Mesenteric fat pad (tissue), 1 donor: ENCODE results near the gene RAPGEF6. TPM values are rescaled to one million over a fixed set of nuclear protein-coding genes. Genes with fewer than 3 reads are reported as not detected.
"Not testable (repeated sequence)": the region's sequence is repeated elsewhere in the genome, so short reads cannot be mapped to it uniquely, and the experiment has no call there.

Source experiments
- DNase-seq: peaks from one replicate; pipeline ENCODE4 v3.0.0-alpha.2; 2020; ENCODE audit warnings: low spot score
- total RNA-seq: library from RNA; stranded (reverse); fragmentation: NEBNext Ultra II Directional; extraction: Animal tissue kit (Norgen Biotek cat#: 25700); gene quantifications from one replicate; pipeline ENCODE4 v1.2.1, GENCODE V29; 2021
- donor health status: DM: yes; HTN: yes; CAD: no.

RAPGEF6 gene
- total RNA-seq, 1 donor from 2014 or later, result 18.2 TPM

DNA sequence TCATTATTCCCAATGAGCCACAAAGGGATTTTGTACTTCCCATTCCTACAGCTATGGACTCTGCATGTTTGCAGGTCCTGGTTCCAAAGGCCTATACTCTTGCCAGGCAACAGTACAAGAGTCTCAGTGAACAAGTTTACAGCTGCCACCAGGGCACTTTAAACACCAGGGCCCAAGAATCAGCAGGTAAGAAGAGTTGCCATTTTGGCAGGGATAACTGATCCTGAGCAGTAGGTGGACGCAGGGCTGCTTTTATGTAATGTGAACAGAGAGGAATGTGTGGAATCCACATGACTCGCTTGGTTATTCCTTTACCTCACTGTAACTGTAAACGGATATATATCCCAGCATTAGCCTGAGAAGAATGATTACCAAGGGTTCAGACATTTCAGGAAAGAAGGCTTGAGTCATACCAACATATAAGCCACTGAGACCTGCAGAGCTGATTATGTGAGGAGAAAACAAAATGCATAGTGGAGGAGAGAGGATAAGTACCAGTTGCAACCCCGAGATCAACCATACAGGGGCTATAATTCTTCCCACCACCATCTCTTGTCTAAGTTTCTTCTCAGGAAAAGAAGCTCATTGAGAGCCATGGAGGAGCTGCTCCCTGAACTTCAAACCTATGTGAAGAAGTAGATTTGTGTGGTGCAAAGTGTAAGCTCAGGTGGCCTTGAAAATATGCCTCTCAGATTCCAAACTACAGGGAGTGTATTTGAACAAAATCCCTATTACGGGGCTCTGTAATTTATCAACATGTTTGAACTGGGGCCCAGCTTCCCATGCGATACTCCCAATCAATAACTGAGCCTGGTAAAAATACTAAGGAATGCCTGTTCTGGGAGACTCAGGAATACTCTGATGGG, 24.6 kb downstream of the RAPGEF6 start:
- no peak for DNase-seq

DNA sequence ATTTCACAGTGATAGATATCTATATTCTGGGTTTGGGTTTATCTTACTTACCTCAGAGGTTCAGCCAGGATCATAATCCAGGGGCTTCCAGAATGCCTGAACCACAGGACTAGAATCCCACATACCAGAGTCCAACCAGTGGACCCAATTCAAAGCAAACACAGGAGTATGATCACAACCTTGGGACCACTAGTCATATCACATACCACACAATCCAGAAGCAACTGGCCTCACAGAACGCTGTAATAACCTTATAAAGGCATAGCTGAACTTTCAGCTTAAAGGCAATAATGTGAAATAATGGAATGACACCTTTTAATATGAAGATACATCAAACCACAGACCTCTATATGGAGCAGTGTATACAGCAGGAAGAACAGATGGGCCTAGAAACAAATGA, 25.3 kb downstream of the RAPGEF6 start:
- DNase-seq, result no peak

DNA sequence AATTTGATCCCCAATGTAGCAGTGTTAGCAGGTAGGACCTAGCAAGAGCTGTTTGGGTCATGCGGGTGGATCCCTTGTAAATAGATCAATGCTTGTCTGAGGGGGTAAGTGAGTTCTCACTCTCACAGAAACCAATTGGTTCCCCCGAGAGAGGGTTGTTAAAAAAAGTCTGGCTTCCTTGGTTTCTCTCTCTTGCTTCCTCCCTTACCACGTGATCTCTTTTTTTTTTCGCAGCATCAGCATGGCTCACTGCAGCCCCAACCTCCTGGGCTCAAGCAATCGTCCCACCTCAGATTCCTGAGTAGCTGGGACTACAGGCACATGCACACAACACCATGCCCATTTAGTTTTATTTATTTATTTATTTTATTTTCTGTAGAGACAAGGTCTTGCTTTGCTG, 26.4 kb downstream of the RAPGEF6 start:
- no peak for DNase-seq

DNA sequence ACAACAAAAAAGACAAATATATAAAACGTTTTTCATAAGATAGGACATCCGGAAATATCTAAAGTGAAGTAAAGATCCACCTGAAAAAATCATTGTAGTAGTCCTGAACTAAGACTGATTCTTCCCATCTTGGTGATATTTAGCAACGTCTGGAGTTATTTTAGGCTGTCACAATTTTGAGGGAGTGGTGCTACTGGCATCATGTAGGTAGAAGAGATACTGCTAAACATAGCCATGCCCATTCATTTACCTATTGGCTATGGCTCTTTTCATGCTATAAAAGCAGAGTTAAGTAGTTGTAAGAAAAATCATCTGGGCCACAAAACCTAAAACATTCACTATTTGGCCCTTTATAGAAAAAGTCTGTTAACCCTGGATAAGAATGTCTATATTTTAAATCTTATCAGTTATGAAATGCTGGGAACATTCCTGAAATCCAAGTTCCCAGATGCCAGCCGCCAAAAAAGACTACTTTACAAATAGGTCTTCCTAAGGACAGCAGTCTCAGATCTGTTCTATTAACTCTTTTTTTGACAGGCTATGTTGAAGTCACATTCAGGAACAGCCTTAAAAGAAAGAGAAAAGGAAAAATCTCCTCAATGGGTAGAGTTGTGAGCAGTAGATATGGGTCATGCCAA, 27.0 kb downstream of the RAPGEF6 start:
- no peak for DNase-seq

DNA sequence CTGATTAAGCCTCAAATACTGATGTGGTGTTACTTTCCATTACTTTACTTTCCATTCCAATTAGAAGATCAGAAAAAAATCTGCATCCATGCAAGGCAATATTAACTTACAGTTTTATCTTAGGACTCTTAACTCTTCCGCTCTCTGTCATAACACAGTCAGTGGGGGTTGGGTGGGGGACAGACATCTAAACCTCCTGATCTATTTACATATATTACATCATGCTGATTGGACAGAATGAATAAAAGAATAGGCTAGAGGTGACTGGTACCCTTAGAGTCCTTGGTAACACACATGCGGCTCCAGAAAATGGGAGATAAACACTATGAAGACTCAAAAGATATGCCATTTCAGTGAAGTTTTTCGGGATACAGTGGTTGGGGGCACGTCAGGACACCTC, 27.6 kb downstream of the RAPGEF6 start:
- no peak for DNase-seq

DNA sequence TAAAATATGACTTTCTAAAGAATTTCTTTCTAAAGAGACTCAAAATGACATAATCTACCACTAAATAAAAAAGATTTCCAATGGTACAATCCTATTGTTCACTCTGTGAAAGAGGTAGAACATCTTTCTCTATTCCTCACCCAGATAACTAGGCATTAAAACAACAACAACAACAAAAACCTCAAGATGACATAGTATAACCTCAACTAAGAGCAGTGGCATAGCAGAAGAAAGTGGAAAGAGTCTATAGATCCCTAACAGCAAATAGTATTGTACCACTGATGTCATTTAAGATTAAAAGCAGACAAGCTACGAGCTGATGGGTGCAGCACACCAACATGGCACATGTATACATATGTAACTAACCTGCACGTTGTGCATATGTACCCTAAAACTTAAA, 29.9 kb downstream of the RAPGEF6 start:
- DNase-seq, result no peak

DNA sequence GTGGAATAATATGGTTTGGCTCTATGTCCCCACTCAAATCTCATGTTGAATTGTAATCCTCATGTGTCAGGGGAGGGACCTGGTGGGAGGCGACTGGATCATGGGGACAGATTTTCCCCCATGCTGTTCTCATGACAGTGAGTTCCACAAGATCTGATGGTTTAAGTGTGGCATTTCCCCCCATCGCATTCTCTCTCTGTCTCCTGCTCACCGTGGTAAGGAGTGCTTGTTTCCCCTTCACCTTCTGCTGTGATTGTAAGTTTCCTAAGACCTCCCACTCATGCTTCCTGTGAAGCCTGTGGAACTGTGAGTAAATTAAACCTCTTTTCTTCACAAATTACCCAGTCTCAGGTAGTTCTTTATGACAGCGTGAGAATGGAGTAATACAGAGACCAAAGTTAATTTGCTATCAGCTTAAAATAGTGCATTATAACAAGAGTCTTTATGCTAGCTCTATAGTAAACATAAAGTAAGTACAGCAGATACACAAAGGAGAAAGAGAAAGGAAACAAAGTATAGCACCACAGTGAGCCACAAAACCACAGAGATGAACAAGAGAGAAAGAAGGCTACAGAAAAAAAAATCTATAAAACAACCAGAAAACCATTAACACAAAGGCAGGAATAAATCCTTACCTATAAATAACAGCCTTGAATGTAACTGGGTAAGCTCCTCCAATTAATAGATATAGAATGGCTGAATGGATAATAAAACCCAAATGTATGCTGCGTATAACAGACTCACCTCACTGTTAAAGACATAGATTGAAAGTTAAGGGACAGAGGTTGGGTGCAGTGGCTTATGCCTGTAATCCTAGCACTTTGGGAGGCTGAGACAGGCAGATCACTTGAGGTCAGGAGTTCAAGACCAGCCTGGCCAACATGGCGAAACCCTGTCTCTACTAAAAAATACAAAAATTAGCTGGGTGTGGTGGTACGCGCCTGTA, 39.7 kb downstream of the RAPGEF6 start:
- no peak for DNase-seq

DNA sequence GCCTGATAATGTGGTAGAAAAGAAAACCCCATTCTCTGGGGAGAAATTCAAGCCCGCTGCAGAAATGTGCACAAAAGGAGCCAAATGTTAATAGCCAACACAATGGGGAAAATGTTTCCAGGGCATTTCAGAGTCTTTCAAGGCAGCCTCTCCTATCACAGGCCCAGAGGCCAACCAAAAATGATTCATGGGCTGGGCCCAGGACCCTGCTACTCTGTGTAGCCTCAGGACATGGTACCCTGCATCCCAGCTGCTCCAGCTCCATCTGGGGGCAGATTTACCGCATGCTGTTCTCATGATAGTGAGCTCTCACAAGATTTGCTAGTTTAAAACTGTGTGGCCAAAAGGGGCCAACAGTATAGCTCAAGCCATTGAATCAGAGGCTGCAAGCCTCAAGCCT, 41.1 kb downstream of the RAPGEF6 start:
- no peak for DNase-seq

DNA sequence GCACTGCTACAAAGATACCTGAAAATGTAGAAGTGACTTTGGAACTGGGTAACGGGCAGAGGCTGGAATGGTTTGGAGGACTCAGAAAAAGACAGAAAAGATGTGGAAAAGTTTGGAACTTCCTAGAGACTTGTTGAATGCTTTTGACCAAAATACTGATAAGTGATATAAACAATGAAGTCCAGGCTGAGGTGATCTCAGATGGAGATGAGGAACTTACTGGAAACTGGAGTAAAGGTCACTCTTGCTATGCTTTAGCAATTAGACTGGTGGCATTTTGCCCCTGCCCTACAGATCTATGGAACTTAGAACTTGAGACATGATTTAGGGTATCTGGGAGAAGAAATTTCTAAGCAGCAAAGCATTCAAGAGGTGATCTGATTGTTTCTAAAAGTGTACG, 41.6 kb downstream of the RAPGEF6 start:
- not testable (repeated sequence) for DNase-seq

DNA sequence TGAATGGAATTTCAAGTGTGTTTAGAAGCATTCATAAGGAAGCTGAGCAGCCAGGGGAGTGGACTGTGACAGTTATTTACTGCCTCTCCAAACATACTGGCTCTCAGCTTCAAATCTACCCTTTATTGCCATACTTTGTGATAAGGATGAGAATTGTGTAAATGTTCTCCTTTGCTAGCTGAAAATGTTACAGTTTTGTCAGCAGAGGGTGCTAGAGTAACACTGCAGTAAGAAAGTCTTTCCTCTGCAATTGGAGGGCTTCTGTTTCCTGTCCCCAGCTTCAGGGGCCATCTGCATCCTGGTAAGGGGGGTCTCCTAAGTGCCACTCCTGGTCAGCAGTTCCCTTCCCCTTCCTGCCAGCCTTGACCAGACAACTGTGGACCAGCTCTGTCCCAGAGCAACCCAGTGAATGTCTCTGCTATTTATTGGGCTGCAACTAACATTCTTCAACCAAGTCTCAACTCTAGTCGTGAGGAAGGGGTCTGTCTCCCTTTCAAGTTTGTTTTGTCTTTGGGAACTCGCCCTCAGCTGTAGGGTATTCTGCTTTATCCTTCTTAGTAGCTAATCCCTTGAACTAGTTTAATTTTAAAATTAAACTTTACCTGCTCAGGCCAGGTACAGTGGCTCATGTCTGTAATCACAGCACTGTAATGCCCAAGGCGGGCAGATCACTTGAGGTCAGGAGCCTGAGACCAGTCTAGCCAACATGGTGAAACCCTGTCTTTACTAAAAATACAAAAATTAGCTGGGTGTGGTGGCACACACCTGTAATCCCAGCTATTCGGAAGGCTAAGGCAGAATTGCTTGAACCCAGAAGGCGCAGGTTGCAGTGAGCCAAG, 45.3 kb downstream of the RAPGEF6 start:
- no peak for DNase-seq

DNA sequence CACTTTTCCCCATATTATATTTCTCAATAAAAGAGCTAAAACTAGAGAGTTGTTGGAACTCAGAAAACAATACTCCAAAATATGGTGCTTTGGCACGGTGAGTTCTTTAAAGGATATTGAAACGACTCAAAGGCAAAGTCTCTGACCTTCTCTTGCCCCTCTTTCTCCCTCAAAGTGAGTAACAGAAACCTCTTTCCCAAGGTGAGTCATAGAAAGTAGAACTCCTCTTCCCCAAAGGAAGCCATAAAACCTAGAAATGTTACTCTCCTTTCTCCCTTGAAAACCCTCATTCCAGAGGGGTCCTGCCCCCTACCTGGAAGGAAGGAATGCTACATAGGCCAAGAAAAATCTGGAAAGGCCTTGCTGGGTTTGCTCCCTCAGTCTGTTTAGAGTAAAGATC, 47.5 kb downstream of the RAPGEF6 start:
- no peak for DNase-seq

DNA sequence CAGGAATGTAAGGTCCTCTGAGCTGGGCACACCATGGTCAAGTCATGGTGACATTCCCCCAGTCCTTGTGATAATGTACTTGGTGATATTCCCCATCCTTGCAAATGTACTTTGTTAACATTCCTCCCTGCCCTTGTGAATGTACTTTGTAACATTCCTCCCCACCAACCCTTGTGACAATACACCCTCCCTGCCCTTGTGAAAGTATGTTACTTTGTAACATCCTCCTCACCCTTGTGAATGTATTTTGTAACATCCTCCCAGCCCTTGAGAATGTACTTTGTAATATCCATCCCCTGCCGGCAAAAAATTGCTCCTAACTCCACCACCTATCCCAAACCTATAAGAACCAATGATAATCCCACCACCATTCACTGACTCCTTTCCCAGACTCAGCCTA, 53.3 kb downstream of the RAPGEF6 start:
- DNase-seq, result no peak

DNA sequence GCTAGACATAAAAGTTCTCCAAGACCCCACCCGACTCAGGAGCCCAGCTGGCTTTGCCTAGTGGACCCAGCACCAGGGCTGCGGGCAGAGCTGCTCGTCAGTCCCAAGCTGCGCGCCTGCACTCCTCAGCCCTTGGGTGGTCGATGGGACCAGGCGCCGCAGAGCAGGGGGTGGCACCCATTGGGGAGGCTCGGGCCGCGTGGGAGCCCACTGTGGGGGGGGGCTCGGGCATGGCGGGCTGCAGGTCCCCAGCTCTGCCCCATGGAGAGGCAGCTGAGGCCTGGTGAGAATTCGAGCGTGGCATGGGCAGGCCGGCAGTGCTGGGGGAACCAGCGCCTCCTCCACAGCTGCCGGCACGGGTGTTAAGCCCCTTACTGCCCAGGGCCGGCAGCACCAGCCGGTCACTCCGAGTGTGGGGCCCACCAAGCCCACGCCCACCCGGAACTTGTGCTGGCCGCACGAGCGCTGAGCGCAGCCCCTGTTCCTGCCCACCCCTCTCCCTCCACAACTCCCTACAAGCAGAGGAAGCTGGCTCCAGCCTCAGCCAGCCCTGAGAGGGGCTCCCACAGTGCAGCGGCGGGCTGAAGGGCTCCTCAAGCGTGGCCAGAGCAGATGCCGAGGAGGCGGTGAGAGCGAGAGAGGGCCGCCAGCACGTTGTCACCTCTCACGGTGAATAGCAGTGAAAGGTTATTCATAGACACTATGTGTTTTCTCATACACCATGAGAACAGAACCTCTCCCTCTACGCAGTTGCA, 54.9 kb downstream of the RAPGEF6 start:
- DNase-seq, result no peak

DNA sequence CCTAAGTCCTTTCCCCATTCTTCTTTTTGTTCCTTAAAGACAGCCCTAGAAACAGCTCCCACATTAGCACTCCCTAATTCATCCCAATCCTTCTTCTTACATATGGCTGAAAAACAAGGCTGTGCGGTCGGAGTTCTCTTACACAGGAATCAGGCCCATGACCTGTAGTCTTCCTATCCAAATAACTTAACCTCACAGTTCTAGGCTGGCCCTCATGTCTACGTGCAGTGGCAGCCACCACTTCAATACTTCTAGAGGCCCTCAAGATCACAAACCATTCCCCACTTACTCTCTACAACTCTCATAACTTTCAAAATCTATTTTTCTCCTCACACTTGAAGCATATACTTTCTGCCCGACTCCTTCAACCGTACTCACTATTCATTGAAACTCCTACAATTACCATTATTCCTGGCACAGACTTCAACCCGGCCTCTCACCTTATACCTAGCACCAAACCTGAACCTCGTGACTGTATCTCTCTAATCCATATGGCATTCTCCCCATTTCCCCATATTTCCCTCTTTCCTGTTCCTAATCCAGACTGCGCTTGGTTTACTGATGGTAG, 59.3 kb downstream of the RAPGEF6 start:
- no peak for DNase-seq

DNA sequence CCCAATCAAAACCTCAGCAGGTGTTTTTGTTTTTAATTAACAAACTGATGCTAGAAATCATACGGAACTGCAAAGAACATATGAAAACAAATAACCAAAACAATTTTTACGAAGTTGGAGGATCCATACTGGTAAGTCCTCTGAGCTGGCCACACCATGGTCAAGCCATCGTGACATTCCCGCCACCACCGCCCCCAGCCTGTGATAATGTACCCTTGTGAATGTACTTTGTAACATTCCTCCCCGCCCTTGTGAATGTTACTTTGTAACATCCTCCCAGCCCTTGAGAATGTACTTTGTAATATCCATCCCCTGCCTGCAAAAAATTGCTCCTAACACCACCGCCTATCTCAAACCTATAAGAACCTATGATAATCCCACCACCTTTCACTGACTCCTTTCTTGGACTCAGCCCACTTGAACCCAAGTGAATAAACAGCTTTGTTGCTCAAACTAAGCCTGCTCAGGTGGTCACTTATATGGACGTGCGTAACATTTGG, 63.3 kb downstream of the RAPGEF6 start:
- no peak for DNase-seq

DNA sequence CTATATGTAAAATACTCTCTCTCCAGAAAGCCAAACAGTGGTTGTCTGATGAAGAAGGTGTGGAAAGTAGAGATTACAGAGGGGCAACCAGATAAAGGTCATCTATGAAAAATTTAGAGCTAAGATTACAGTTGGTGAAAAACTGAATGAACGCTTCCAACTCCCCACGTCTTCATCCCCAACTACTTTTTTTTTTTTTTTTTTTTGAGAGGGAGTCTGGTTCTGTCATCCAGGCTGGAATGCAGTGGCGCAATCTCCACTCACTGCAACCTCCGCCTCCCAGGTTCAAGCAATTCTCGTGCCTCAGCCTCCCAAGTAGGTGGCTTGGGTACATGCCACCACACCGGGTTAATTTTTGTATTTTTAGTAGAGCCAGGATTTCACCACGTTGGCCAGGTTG, 64.3 kb downstream of the RAPGEF6 start:
- no peak for DNase-seq

DNA sequence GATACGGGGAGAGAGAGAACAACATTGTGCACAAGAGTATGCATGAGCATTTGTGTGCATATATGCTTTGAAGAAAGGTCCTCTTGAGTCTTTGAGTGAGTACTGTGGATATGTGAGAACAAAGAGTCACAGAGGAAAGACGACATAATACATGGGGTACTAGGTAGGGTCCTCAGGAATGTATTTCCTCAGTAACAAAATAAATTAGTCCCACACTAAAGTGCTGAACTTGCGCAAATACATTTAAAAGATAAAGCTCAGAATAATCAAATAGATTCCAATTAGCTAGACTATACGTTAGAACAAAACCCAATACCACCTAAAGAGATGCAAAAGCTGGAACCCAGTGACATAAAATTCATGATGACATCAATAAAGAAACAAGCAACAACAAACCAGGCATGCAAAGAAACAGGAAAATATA, 70.8 kb downstream of the RAPGEF6 start:
- DNase-seq, result no peak

DNA sequence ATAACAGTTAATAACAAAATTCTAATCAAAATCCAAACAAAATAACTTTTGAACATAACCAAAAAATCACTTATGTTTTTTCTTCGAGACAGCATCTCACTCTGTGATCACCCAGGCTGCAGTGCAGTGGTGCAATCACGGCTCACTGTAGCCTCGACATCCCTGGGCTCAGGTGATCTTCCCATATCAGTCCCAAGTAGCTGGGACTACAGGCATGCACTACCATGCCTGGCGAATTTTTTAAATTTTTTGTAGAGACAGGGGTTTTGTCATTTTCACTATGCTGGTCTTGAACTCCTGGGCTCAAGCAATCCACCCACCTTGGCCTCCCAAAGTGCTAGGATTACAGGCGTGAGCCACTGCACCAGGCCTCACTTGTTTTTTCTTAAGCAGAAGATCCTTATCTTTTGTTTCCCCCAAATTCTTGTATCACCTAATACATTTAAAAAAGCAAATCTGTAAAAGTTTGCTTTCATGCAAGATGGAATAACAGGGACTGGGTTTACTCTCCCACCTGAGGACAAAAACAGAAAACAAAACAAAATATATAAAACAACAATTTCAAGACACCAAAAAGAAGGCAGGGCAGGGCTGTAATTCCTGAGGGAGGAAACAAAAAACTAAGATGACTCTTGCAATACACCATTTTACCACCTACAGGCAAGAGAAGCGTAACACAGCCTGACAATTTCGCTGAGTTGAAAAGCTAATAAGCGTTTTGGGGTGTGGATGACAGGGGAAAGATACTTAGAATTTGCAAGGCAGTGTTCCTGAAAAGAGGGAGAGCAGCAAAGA, 71.4 kb downstream of the RAPGEF6 start:
- DNase-seq, result no peak

DNA sequence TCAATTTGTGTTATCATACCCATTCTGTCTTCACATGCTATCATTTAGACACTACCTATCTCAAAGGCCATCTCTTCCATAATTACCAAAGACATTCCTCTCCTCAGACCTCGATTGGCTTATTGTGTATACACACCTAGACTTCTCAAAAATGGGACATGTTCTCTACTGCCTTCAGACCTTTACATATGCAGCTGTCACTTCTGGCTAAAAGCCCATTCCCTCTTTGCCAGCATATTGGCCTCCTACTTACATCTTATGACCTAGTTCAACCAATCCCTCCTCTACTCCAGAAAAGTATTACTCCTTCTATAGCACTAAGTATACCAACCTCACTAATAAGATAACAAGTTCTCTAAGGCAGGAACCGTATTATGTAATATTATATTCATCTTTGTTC, 84.4 kb downstream of the RAPGEF6 start:
- DNase-seq, result no peak
